Daoy (cell line): ENCODE data around the gene FBH1. TPM values are rescaled to one million over a fixed set of nuclear protein-coding genes. Genes with fewer than 3 reads are reported as not detected.
A peak's percentile ranks its signal among the peaks of the same experiment; 100 is the strongest.
"Not testable (repeated sequence)": the region's sequence is repeated elsewhere in the genome, so short reads cannot be mapped to it uniquely, and the experiment has no call there.

Source experiments
- DNase-seq: peaks from one replicate; pipeline ENCODE4 v3.0.0-alpha.2; 2015; ENCODE audit warnings: low read depth
- total RNA-seq: library from RNA; depleted of rRNA; stranded (reverse); fragments of >200 nt; shearing (Covaris generic); gene quantifications from 2 replicates; pipeline ENCODE4 v1.2.3, GENCODE V29; 2014; rRNA removed

The FBH1 gene
- total RNA-seq, result 35.3 and 41.3 TPM in 2 replicates

DNA sequence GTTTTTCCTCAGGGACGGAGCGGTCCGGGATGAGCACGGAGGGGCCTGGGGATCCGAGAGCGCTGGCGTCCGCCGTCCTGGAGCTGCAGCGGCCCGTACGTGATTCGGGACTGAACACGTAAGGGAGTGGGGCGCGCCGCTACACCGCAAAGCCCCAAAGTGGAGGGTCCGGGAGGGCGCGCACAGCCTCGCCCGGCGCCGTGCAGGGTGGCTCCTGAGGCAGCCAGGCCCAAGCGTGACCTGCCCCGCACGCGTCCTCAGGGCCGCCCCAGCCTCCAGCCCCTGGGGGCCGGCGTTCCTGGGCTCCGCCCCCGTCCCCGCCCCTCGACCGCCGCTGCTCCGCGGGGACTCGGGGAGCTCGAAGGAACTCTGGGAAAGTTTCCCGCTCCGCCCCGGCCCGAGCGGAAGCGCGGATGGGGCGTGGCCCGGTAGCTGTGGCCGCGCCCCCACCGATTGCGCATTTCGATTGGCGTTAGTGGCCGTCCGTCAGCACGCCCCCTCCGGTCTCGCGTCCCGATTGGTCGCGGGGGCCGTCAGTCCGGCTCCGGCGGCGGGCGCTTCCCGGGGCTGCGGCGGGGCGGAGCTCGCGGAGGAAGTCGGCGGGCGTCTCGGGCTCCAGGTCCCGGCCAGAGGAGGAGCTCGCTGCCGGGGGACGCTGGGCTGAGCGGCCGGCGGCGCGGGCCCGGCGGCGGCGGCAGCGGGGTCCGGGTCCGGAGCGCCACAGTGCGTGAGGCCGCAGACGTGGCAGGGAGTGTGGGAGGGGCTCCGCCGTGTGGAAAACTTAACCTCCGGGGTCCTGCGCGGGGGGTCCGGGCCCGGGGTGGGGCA, at the start of gene FBH1, which contains the start of gene ANKRD16:
FBH1 (plus strand) TSS at position 620 of the 828 bp plus-strand sequence; CDS start at position 723, 103 bp downstream.
ANKRD16 (minus strand) TSS at position 270 of the 828 bp plus-strand sequence. CDS start 539 bp downstream, outside the sequence.
- DNase-seq, result peak; percentile 97

DNA sequence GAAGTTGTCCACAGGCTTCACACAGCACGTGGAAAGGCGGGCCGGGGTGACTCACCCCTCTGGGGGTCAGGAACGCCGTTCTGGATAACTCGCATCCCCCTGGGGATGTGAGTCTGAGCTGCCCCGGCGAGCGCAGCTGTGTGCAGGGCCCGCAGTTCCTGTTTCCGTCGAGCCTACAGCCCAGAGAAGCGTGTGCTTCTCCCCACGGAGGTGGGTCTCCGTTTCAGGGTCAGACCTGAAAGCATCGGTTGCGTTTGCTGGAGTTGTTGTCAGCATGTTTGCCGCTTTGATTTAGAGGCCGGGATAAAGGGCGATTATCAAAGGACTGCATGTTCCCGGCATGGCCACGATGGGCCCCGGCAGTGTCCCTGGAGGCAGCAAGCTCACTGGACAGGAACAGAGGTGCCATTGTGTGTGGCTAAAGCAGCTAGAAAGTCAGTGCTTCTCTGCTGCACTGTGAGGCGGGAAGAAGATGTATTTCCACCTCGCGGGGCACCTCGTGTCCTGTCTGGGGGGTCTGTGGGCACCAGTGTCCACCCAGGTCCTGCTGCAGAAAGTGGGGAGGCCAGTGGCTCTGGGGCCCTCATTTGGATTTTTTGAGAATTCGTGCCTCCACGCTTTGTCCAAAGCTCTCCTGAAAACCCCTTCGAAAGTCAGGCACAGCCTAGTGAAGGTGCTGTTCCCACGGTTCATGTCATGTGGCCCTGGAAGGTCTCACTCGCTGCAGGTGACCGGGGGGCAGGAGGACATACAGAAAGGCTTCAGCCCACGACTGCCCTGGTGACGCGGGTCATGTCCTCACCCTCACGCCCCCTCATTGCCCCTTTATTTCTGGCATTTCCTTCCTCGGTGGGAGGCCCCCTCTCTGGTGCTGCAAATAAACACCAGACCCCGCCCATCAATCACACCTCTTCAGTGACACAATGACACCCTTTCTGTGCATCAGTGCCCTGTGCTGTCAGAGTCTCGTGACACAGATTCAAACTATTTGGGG, 49.4 kb upstream of the FBH1 start:
- peak; percentile 48 for DNase-seq

DNA sequence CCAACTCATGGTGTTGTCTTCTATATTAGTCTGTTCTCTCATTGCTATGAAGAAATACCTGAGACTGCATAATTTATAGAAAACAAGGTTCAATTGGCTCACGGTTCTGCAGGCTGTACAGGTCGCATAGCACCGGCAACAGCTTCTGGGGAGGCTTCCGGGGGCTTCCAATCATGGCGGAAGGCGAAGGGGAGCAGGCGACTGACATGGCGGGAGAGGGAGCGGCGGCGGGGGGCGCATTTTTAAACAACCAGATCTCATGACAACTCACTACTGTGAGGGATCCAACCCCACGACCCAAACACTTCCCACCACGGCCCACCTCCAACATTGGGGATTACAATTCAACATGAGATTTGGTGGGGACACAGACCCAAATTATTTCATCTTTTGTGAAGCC, 48.1 kb upstream of the FBH1 start:
- DNase-seq, result no peak

DNA sequence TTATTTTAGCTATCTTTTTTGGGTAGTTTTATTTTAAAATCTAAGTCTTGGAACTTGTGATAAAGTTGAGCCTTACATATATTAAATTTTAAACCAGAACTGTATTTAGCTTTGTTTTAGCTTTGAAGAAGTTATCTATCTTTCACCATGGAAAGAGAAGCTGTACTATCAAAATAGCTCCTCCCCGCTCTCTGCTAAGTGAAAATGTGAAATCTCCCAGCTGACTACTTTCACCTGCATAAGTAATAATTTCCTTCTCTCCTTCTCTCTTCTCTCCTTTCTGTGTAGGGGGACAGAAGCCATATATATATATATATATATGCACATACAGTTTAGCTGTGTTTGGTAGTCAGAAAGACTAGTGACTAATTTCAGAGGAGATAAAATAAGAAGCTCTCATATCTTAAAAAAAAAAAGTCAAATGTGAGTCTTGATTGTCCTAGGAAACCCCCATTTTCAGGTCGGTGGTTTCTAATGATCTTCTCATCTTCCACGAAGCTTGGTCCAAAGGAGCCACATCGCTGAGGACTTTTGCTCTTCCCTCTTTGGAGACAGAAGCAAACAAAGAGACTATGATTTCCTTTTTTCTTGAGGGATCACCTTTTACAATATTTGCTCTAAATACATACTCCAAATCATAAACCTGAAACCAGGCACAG, 46.2 kb upstream of the FBH1 start:
- DNase-seq, result no peak

DNA sequence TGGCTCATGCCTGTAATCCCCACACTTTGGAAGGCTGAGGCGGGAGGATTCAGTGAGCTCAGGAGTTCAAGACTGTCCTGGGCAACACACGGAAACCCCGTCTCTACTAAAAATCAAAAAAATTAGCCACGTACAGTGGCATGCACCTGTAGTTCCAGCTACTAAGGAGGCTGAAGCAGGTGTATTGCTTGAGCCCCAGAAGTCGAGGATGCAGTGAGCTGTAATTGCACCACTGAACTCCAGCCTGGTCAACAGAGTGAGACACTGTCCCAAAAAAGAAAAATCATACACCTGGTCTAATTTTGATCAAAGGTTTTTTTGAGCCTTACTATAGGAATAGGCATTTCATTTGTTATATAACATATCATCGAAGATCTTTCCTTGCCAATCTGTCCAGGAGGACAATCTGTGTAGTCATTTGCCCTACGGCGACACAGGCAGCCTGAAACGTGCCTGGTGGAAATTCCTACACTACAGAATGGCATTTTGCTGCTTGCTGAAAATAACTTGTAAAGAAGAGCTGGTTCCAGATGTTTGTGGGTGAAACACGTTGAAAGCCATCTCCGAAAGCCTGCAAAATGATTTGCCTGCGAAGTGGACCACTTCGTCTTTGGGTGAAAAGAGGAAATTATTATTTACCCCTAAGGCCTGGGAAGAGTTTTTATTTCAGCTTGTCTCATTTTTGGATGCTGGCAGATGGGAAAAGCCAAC, 45.5 kb upstream of the FBH1 start:
- DNase-seq, result no peak

DNA sequence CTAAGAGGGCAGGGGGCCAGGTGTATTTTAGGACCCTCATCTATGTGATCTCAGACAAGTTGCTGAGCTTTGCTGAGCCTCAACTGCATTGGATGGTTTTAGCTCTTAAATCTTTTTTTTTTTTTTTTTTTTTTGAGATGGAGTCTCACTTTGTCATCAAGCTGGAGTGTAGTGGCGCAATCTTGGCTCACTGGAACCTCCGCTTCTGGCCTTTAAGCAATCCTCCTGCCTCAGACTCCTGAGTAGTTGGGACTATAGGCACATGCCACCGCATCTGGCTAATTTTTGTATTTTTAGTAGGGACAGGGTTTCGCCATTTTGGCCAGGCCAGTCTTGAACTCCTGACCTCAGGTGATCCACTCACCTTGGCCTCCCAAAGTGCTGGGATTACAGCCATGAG, 43.4 kb upstream of the FBH1 start:
- DNase-seq, result not testable (repeated sequence)

DNA sequence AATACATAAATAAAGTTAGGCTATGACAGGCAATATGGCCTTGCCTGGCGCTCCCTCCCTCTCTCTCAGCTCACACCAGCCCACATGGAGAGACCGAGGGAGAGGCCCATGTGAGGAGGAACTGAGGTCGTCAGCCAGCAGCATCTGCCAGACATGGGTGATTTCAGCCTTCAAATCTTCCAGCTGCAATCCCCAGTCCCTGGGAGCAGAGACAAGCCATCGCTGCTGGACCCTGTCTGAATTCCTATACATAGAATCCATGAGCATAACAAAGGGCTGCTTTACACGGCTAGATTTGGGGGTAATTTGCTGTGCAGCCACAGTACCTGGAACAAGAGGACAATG, 35.9 kb upstream of the FBH1 start:
- DNase-seq, result no peak

DNA sequence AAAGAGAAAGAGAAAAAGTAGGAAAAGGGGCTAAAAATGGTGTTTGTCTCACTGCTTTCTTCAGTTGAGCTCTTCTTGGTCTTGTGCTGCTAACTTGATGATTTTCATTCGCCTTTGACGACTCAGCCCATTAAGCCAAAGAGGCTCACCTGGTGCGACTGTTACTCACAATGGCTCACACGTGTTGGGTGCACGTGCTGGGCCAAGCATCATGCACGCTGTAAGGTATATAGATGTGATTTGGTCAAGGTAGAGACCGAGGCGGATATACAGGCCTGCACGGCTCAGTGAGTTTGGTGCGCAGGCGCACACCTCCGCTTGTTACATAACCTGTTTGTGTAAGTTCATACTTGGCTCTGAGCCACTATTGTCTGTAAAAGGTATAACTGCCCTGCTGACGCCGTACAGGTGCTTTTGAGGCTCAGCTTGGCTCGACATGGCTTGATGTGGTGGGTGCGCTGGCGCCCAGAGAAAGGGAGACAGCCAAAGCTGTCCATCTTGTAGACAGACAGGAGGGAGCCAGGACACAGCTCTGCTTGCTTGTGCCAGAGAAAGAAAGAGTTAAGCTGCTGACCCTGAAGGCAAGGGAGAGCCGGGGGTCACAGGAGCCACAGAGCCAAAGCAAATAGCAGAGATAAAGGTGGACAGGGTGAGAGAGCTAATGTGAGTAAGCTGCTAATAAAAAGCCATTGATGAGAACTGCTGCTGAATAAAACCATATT, 33.9 kb upstream of the FBH1 start:
- no peak for DNase-seq

DNA sequence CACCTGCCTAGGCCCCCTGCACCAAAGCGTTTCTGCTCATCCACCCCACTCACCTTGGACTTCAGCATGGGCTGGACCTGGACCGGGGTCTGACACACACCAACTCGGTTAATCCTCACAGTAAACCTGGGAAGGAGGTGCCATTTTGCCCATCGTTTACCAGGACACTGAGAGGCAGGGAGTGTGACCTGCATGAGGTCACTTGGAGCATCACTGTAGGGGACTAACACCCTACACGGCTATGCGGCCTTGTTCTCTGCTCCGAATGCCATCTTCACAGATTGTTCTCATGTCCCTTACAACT, 33.4 kb upstream of the FBH1 start:
- DNase-seq, result no peak

DNA sequence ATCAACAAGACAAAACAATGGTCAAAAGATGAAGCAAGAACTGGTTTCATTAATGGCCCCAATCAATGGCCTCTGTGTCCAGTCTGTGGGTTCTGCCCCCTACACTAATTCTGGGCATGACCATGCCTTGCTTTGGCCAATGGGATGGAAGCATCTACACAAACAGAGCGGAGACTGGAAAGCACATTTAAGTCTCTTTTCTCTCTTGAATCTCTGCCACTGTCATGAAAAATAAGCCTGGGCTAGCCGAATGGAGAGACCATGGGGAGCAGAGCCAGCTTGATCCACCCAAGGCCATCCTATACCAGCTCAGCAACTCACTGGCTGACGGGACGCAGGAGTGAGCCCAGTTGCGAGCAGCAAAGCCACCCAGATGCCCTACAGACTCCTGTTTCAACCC, 31.2 kb upstream of the FBH1 start:
- no peak for DNase-seq

DNA sequence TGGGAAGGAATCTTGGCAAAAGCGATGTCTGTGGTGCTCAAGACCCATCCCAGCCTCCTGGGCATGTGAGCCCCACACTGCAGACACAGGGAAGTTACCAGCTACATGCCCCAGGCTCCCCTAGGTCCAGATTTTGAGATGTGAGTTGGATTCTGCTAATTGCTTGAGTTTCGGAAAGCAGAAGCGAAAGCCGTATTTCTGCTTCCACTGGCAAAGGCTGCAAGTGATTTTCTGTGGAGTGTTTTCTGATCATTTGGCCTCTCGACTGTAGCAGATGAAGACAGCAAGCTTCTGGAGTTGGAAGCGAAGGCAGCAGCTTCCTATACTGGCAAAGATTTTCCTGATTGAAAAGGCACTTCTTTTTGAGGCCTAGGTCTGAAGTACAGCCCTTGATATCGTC, 30.0 kb upstream of the FBH1 start:
- DNase-seq, result no peak

DNA sequence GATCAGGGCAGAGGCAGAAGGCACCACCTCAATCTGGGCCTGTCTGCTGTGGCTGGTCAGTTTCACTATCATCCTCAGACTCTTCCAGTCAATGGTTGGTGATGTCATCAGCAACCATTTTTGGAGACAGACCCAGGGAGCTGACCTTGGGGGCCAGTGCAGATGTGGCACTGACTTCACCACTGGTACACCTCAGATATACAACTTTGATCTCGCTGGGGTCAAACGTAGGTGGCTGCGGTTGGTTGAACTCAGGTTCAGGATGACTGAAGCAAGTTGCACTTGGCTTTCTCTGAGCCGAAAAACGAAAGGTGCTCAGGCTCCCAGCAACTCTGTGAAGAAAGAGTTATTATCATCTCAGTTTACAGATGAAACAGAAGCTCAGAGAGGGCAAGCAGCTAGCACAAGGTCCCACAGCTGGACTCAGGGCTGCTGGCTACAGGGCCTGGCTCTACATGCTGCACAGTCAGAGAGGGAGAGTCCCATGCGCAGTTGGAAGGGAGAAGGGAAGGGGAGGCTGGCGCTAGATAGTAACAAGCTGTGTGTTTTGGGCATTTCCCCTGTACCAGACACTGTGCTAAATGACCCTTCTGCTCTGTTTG, 27.6 kb upstream of the FBH1 start:
- no peak for DNase-seq

DNA sequence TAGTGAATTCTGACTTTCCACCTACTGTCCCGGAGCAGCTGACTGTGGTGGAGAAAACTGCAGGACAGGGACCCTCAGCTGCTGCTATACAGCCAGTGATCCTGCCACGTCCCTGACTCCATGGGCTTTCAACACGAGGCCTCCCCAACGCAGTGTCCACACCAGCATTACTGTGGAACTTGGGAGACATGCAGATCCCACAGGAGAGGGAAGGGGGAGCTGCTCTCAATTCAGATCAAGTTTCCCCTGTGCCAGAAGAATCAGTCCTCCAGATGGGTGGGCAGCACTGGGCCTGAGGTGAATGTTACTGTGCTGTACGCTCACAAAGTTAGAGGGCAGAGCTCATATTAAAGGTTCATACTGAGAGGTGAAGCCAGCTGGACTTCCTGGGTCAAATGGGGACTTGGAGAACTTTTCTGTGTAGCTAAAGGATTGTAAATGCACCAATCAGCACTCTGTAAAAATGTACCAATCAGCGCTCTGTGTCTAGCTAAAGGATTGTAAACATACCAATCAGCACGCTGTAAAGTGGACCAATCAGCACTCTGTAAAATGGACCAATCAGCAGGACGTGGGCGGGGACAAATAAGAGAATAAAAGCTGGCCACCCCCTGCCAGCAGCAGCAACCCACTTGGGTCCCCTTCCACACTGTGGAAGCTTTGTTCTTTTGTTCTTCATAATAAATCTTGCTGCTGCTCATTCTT, 26.9 kb upstream of the FBH1 start:
- DNase-seq, result not testable (repeated sequence)

DNA sequence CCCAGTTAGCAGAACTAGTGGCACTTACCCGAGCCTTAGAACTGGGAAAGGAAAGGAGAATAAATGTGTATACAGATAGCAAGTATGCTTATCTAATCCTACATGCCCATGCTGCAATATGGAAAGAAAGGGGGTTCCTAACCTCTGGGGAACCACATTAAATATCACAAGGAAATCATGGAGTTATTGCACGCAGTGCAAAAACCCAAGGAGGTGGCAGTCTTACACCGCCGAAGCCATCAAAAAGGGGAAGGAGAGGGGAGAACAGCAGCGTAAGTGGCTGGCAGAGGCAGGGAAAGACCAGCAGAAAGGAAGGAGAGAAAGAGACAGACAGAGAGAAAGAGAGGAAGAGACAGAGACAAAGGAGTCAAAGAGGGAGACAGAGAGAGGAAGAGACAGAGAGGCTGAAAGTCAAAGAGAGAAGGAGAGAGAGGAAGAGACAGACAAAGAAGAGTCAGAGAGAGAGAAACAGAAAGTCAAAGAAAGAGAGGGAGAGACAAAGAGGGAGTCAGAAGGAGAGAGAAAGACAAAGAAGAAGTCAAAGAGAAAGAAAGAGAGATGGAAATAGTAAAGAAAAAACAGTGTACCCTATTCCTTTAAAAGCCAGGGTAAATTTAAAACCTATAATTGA, 23.5 kb upstream of the FBH1 start:
- DNase-seq, result not testable (repeated sequence)

DNA sequence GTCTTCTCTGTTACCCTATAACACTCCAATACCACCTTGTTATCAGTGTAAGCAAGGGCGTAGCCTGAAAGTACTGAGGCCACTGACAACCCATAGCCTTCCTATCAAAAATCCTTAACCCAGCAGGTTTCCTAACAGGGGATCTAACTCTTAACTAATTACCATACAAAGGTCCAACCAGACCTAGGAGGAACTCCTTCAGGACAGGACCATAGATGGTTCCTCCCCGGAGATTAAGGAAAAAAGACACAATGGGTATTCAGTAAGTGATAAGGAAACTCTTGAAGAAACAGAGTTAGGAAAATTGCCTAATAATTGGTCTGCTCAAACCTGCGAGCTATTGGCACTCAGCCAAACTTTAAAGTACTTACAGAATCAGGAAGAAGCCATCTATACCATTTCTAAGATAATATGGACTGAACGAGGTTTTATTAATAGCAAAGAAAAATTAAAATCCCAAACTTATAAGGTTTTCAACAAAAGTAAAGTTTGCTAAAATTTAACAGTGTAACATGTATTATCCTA, 22.9 kb upstream of the FBH1 start:
- DNase-seq, result not testable (repeated sequence)

DNA sequence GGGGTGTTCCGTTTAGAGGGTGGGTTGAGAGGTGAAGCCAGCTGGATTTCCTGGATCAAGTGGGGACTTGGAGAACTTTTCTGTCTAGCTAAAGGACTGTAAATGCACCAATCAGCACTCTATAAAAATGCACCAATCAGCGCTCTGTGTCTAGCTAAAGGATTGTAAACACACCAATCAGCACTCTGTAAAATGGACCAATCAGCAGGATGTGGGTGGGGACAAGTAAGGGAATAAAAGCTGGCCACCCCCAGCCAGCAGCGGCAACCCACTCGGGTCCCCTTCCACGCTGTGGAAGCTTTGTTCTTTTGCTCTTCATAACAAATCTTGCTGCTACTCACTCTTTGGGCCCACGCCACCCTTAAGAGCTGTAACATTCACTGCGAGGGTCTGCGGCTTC, 21.7 kb upstream of the FBH1 start:
- DNase-seq, result not testable (repeated sequence)

DNA sequence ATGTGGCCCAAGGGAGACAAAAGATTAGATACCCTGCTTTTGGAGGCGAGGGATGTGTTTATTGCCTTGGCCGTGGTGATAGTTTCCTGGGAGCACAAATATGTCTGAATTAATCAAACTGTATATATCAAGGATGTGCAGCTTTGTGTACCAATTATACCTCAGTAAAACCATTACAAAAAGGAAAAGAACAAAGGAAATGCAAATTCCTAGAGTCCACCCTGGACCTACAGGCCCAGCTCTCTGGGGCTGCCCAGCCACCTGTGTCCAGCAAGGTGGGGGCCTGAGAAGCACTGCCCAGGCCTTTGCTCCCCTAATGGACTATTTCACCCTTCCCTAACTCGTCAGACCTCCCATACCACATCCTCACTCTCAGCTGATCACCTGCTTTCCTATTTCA, 20.9 kb upstream of the FBH1 start:
- no peak for DNase-seq

DNA sequence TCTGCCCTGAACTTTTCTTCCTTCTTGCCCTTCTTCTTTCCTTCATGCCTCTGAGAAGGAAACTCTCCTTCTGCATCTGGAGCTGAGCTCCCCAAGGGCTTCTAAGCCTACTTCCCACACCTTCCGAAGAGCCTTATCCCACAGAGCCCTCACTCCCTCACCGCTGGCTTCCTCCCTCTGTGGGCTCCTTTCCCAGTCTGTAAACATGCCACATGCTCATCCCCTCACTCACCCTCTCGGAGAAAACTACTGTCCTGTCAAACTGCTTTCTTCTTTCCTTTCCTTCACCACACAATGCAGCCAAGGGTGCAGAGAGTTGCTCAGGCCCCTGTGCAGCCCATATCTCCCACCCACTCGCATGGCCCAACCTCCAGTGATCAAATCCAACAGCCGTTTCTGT, 18.4 kb upstream of the FBH1 start:
- DNase-seq, result no peak

DNA sequence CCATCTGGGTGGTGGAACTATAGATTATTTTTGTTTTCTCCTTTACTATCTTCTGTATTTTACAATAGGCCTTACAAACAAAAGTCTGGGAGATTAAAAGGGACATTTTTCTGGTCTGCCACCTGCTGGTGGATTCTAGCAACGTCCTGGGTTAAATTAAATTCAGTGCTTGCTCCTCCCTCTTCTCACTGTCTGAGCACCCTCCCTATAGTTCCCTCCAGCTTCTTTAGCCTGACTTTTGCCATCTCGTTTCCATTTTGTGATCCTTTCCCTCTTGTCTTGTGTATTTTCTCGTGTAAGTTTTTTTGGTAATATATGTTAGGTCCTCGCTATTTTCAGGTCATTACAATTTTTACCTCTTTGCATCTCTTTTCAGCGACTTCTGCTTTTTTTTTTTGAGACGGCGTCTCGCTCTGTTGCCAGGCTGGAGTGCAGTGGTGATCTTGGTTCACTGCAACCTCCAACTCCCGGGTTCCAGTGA, 16.5 kb upstream of the FBH1 start:
- peak; percentile 32 for DNase-seq
